Skeletal muscle tissue (tissue), 4 donors: Measurements from ENCODE around the gene HLF. TPM values are rescaled to one million over a fixed set of nuclear protein-coding genes. Genes with fewer than 3 reads are reported as not detected.
A peak's percentile ranks its signal among the peaks of the same experiment; 100 is the strongest.

ENCODE experiments used
- H3K27ac ChIP-seq: one replicate; pipeline ENCODE4 v1.7.0; 2013; ENCODE audit warnings: mild to moderate bottlenecking, low read depth, low read length, inconsistent platforms
- H3K27me3 ChIP-seq, 3 donors: one replicate each; pipeline ENCODE4 v1.7.0; 2013; ENCODE audit warnings: low read length in 3 of 3; ENCODE audit not compliant: control insufficient read depth in 3 of 3, insufficient read depth in 3 of 3
- H3K36me3 ChIP-seq, 3 donors: one replicate each; pipeline ENCODE4 v1.7.0; 2013; ENCODE audit warnings: low read length in 3 of 3; ENCODE audit not compliant: control insufficient read depth in 3 of 3, insufficient read depth in 3 of 3
- H3K4me1 ChIP-seq, 3 donors: one replicate each; pipeline ENCODE4 v1.7.0; 2013; ENCODE audit warnings: low read length in 3 of 3, mild to moderate bottlenecking in 3 of 3; ENCODE audit not compliant: control insufficient read depth in 3 of 3, insufficient read depth in 3 of 3
- H3K4me3 ChIP-seq, 3 donors: one replicate each; pipeline ENCODE4 v1.7.0; 2013; ENCODE audit warnings: low read length in 3 of 3
- H3K9ac ChIP-seq, 3 donors: one replicate each; pipeline ENCODE4 v1.7.0; 2013; ENCODE audit warnings: low read length in 3 of 3, mild to moderate bottlenecking in 3 of 3, moderate library complexity in 2 of 3, low read depth in 1 of 3
- H3K9me3 ChIP-seq, 3 donors: one replicate each; pipeline ENCODE4 v1.7.0; 2013; ENCODE audit warnings: low read length in 3 of 3; ENCODE audit not compliant: control insufficient read depth in 3 of 3
- total RNA-seq: library from RNA; depleted of rRNA; stranded (reverse); fragments of >200 nt; gene quantifications from one replicate; pipeline ENCODE4 v1.2.3, GENCODE V29; 2014
- donor health status: Osteomylitis.

HLF gene
- total RNA-seq, 1 donor from 2014 or later, result 4.7 TPM

DNA sequence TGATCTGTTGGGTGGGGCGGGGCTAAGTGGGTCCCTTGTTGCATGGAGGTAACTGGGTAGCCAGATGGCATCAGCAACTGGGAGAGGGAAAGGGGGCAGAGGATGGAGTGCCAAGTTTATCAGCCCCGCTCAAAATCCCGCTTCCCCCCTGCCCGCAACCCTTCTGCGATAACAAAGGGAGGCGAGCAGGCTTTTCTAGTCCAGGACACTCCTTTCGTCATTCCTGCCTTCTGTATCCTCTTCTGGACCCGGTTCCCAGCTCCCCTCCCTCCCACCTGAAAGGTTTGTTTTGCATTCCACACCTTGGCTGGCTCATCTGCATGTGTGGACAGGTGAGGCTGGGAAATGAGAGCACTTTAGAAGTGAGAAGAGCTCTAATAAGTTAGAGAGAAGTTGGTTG, 53.3 kb downstream of the HLF start:
- Histone ChIP-seq H3K9me3 (no peaks in the 10 kb centered on the region), H3K4me1 (peaks cover 0 to 14% (median 0%) of the 10 kb centered on the region in 3 donors), H3K36me3 (peaks cover 0 to 6% (median 0%) of the 10 kb centered on the region in 3 donors), H3K27me3 (no peaks in the 10 kb centered on the region), H3K9ac (no peak overlapping the region), H3K27ac (no peak overlapping the region), H3K4me3 (no peak overlapping the region)

DNA sequence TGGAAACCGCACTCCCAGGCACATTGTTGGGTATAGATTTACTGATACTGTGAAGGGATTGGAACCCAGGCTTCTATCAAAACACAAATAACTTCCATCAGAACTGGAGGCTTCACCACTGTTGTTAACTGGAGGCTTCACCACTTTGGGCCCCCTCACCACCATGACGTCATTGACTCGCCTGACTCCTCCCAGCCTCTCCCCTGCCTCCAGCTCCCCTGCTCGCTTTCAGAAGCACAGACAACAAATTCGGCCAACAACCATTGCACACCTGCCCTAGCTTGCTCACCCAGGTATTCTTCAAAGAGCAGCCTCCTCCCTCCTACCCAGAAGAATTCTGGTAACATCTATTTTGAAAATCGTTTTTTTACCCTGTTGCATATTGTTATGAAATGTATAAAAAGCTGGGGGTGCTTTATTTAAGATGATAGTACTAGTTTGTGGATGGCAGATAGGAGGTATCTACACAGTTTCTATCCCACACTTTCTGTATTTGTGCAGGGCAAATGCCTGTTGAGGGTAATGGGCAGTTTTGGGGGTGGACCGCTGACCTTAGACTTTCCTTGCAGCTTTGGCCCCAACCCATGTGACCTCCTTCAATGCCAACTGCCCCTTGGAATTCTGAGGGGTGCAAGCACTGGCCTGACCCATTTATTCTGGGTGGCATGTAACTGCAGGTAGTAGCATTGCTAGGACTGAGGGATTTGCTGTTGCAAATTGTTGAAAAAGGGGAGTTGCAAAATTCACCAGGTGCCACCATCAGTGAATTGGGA, 54.1 kb downstream of the HLF start:
- H3K4me3 ChIP-seq, result no peak overlapping the region
- H3K9ac ChIP-seq, result no peak overlapping the region
- H3K27ac ChIP-seq, result no peak overlapping the region
- H3K36me3 ChIP-seq, result peaks cover 0 to 6% (median 0%) of the 10 kb centered on the region in 3 donors
- H3K4me1 ChIP-seq, result peaks cover 0 to 14% (median 0%) of the 10 kb centered on the region in 3 donors
- no peaks in the 10 kb centered on the region for H3K9me3 ChIP-seq
- no peaks in the 10 kb centered on the region for H3K27me3 ChIP-seq

DNA sequence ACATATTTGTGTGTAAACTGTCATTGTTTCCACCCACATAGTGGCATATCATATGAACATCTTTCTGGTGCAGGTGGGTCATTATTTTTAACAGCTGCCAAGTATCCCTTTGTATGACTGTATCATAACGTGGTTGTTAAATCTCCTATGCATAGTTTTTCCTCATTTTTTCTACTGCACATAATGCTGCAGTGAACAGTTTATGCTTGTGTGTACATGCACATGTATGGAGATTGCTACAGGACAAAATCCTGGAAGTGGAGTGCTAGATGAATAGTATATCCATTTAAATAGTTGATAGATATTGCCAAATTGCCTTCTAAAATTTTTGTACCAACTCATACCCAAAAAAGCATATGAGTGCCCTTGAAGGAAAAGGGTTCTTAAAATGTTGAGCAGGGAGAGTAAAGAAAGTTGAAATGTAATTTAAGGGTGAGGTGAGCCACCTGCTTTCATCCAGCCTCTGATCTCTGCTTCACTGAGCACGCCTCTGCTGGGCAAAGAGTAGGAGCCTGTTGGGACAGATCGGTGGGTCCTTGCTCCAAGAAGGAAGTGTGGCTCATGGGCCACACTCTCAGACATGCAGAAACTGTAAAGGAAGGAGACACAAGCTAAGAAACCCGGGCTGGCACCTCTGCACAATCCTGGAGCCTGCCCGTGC, 55.3 kb downstream of the HLF start:
- Histone ChIP-seq H3K4me3 (no peak overlapping the region), H3K9ac (no peak overlapping the region), H3K27me3 (no peaks in the 10 kb centered on the region), H3K9me3 (no peaks in the 10 kb centered on the region), H3K27ac (no peak overlapping the region), H3K4me1 (peaks cover 0 to 14% (median 0%) of the 10 kb centered on the region in 3 donors), H3K36me3 (peaks cover 0 to 6% (median 0%) of the 10 kb centered on the region in 3 donors)

DNA sequence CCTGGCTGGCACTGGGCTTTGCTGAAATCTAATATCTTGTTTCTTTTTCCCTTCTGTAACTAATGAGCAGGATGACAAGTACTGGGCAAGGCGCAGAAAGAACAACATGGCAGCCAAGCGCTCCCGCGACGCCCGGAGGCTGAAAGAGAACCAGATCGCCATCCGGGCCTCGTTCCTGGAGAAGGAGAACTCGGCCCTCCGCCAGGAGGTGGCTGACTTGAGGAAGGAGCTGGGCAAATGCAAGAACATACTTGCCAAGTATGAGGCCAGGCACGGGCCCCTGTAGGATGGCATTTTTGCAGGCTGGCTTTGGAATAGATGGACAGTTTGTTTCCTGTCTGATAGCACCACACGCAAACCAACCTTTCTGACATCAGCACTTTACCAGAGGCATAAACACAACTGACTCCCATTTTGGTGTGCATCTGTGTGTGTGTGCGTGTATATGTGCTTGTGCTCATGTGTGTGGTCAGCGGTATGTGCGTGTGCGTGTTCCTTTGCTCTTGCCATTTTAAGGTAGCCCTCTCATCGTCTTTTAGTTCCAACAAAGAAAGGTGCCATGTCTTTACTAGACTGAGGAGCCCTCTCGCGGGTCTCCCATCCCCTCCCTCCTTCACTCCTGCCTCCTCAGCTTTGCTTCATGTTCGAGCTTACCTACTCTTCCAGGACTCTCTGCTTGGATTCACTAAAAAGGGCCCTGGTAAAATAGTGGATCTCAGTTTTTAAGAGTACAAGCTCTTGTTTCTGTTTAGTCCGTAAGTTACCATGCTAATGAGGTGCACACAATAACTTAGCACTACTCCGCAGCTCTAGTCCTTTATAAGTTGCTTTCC, 56.0 kb downstream of the HLF start:
- H3K9ac ChIP-seq, result no peak overlapping the region
- peak overlapping the region in 1 of 3 donors; percentile 25 for H3K4me3 ChIP-seq
- peaks cover 0 to 6% (median 0%) of the 10 kb centered on the region in 3 donors for H3K36me3 ChIP-seq

DNA sequence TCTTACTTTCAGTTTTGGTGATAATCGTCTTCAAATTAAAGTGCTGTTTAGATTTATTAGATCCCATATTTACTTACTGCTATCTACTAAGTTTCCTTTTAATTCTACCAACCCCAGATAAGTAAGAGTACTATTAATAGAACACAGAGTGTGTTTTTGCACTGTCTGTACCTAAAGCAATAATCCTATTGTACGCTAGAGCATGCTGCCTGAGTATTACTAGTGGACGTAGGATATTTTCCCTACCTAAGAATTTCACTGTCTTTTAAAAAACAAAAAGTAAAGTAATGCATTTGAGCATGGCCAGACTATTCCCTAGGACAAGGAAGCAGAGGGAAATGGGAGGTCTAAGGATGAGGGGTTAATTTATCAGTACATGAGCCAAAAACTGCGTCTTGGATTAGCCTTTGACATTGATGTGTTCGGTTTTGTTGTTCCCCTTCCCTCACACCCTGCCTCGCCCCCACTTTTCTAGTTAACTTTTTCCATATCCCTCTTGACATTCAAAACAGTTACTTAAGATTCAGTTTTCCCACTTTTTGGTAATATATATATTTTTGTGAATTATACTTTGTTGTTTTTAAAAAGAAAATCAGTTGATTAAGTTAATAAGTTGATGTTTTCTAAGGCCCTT, 56.8 kb downstream of the HLF start:
- peaks cover 0 to 6% (median 0%) of the 10 kb centered on the region in 3 donors for H3K36me3 ChIP-seq
- no peak overlapping the region for H3K27ac ChIP-seq
- peaks cover 0 to 14% (median 0%) of the 10 kb centered on the region in 3 donors for H3K4me1 ChIP-seq
- no peak overlapping the region for H3K4me3 ChIP-seq
- no peak overlapping the region for H3K9ac ChIP-seq
- no peaks in the 10 kb centered on the region for H3K9me3 ChIP-seq
- H3K27me3 ChIP-seq, result no peaks in the 10 kb centered on the region

More for the DNA sequence above, 56.0 kb downstream of the HLF start:
- H3K27me3 ChIP-seq, result no peaks in the 10 kb centered on the region
- no peak overlapping the region for H3K27ac ChIP-seq
- H3K9me3 ChIP-seq, result no peaks in the 10 kb centered on the region
- H3K4me1 ChIP-seq, result peaks cover 0 to 14% (median 0%) of the 10 kb centered on the region in 3 donors

DNA sequence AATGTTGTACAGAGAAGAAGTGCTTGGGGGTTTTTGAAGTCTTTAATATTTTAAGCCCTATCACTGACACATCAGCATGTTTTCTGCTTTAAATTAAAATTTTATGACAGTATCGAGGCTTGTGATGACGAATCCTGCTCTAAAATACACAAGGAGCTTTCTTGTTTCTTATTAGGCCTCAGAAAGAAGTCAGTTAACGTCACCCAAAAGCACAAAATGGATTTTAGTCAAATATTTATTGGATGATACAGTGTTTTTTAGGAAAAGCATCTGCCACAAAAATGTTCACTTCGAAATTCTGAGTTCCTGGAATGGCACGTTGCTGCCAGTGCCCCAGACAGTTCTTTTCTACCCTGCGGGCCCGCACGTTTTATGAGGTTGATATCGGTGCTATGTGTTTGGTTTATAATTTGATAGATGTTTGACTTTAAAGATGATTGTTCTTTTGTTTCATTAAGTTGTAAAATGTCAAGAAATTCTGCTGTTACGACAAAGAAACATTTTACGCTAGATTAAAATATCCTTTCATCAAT, 57.8 kb downstream of the HLF start:
- H3K4me3 ChIP-seq, result no peak overlapping the region
- no peaks in the 10 kb centered on the region for H3K27me3 ChIP-seq
- H3K36me3 ChIP-seq, result peaks cover 0 to 4% (median 0%) of the 10 kb centered on the region in 3 donors
- no peaks in the 10 kb centered on the region for H3K9me3 ChIP-seq
- peaks cover 0 to 14% (median 0%) of the 10 kb centered on the region in 3 donors for H3K4me1 ChIP-seq
- no peak overlapping the region for H3K27ac ChIP-seq
- no peak overlapping the region for H3K9ac ChIP-seq

DNA sequence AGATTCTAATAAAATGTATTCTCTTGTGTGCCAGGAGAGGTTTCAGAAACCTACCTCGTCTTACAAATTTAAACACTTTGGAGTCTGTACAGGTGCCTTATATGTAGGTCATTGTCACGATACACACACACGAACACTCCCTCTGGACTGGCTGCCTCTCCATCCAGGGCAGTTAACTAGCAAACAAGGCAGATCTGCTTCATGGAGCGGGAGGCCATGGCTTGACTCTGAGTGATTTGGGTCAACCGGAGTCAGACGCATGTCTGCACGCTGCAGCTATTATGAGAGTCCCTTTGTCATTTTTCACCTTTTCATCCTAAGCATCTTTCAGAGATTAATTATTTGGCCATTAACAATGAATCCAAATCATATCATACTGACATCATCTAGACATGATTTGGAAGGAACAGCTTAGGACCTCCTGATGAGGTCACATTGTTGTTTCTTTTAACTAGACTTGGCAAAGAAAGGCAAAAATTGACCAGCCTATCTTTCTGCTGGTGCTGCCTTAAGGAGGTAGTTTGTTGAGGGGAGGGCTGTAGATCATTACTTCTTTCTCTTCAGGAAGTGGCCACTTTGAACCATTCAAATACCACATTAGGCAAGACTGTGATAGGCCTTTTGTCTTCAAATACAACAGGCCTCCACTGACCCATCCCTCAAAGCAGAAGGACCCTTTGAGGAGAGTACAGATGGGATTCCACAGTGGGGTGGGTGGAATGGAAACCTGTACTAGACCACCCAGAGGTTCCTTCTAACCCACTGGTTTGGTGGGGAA, 58.9 kb downstream of the HLF start:
- Histone ChIP-seq H3K9ac (no peak overlapping the region), H3K27me3 (no peaks in the 10 kb centered on the region), H3K27ac (no peak overlapping the region), H3K4me1 (peaks cover 0 to 14% (median 0%) of the 10 kb centered on the region in 3 donors), H3K9me3 (no peaks in the 10 kb centered on the region), H3K36me3 (peaks cover 0 to 4% (median 0%) of the 10 kb centered on the region in 3 donors), H3K4me3 (no peak overlapping the region)

DNA sequence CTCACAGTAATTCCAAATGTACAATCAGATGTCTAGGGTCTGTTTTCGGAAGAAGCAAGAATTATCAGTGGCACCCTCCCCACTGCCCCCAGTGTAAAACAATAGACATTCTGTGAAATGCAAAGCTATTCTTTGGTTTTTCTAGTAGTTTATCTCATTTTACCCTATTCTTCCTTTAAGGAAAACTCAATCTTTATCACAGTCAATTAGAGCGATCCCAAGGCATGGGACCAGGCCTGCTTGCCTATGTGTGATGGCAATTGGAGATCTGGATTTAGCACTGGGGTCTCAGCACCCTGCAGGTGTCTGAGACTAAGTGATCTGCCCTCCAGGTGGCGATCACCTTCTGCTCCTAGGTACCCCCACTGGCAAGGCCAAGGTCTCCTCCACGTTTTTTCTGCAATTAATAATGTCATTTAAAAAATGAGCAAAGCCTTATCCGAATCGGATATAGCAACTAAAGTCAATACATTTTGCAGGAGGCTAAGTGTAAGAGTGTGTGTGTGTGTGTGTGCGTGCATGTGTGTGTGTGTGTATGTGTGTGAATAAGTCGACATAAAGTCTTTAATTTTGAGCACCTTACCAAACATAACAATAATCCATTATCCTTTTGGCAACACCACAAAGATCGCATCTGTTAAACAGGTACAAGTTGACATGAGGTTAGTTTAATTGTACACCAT, 59.7 kb downstream of the HLF start:
- peaks cover 0 to 14% (median 0%) of the 10 kb centered on the region in 3 donors for H3K4me1 ChIP-seq
- no peak overlapping the region for H3K9ac ChIP-seq
- no peak overlapping the region for H3K4me3 ChIP-seq
- no peaks in the 10 kb centered on the region for H3K9me3 ChIP-seq
- H3K27ac ChIP-seq, result no peak overlapping the region
- peaks cover 0 to 4% (median 0%) of the 10 kb centered on the region in 3 donors for H3K36me3 ChIP-seq
- H3K27me3 ChIP-seq, result no peaks in the 10 kb centered on the region
